ENCODE measurements around the gene ITGB7. TPM values are rescaled to one million over a fixed set of nuclear protein-coding genes. Genes with fewer than 3 reads are reported as not detected.
A peak's percentile ranks its signal among the peaks of the same experiment; 100 is the strongest.

The ITGB7 gene
- total RNA-seq, 2 experiments from 2014 or later: 500 to 503 TPM

DNA sequence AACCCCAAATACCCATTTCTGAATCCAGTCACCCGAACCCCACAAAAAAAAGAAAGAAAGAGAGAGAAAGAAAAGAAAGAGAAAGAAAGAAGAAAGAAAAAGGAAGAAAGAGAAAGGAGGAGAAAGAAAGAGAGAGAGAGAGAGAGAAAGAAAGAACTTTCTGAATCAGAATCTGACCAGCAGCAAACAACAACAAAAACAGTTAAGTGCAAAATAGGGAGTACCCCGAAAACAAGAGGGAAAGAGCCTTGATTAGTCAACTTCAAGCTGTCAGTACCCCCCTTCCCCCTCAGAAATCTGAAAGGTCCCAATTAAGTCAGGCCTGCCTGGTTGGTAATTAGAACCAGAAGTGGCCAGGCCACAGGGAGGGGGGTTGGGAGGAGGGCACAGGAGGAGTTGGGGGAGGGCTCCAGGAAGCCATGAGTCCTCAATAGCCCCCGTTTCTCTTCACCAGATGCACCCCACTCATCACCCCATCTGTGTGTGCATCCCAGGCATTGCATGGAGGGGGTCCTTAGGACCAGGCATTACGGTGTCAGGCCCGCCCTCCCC lies 15.2 kb upstream of the ITGB7 start:
- ATAC-seq: no peak
- Mint-ChIP-seq H3K9me3 (ENCODE audit: insufficient read depth) (no peaks in the 10 kb centered on the region), H3K27ac (peak overlapping the region; percentile 92), H3K27me3 (ENCODE audit: low read depth) (no peaks in the 10 kb centered on the region), H3K4me3 (peak overlapping the region; percentile 74), H3K4me1 (ENCODE audit: low read depth) (peaks cover 70% of the 10 kb centered on the region), H3K36me3 (ENCODE audit: low read depth) (peaks cover 28% of the 10 kb centered on the region)
- ChIA-PET CTCF (interaction anchor here (1.7 to 15.1 kb wide), 4 partner anchors 9 to 99 kb away, joined by 6 to 401 read pairs (median 10); partner anchors contain the start of genes AAAS and ESPL1), POLR2A (interaction anchor here (2.1 to 9.6 kb wide), 2 partner anchors 12 to 46 kb away, joined by 11 to 88 read pairs; partner anchors contain the start of gene ESPL1)
- DNase-seq: no peak

DNA sequence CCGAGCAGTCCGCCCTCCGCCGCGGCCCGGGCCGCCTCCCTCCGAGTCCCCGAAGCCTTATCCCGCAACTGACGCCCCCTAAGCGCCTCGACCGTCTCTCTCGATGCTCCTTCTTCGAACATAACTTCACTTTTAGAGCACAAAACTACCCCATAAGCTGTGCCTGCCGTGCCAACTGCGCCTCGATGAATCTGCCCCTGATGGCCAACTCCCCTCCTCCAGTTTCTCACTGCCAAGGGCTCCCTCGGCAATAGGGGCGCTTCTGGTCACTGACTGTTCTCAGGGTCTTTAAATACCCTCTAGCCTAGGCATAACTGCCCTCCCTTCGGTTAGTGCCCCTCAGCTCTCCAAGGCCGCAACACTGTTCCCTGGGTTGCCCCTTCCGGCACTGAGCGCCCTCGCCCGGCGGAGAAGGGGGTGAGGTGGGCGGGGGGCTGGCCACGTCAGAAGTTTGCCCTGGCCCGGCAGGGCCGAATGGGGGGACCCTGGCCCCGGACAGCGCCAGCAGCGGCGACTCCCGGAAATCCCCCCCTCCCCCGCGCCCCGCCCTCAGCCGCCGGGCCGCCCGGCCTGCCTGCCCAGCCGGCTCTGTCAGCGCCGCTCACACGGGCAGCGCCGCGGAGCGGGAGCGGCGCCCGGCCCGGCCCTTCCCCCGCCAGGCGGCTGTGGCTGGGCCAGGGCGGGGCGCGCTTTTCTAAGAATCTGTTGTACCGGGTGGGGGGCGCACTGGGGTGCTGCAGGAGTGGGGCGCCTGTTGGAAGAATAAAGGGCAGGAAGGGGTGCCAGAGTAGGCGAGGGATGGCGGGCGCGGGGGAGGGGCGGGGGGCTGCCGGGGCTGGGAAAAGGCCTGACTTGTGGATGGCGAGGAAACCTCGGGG lies 14.4 kb upstream of the ITGB7 start:
- peak overlapping the region; percentile 92 for H3K27ac Mint-ChIP-seq
- ChIA-PET CTCF (interaction anchor here (1.0 to 15.1 kb wide), 6 partner anchors 10 to 48 kb away, joined by 4 to 401 read pairs (median 14); partner anchors contain the start of genes ESPL1 and ITGB7), POLR2A (interaction anchor here (1.0 to 9.6 kb wide), 6 partner anchors 8 to 100 kb away, joined by 3 to 88 read pairs (median 9); partner anchors contain the start of genes AAAS, ESPL1 and ITGB7)
- peaks cover 30% of the 10 kb centered on the region for H3K36me3 Mint-ChIP-seq (ENCODE audit: low read depth)
- peak overlapping the region; percentile 97 for H3K4me3 Mint-ChIP-seq
- H3K4me1 Mint-ChIP-seq (ENCODE audit: low read depth): peaks cover 74% of the 10 kb centered on the region
- ATAC-seq (peak; percentile 28), DNase-seq (peak; percentile 62)
- H3K27me3 Mint-ChIP-seq (ENCODE audit: low read depth): no peaks in the 10 kb centered on the region
- no peaks in the 10 kb centered on the region for H3K9me3 Mint-ChIP-seq (ENCODE audit: insufficient read depth)

DNA sequence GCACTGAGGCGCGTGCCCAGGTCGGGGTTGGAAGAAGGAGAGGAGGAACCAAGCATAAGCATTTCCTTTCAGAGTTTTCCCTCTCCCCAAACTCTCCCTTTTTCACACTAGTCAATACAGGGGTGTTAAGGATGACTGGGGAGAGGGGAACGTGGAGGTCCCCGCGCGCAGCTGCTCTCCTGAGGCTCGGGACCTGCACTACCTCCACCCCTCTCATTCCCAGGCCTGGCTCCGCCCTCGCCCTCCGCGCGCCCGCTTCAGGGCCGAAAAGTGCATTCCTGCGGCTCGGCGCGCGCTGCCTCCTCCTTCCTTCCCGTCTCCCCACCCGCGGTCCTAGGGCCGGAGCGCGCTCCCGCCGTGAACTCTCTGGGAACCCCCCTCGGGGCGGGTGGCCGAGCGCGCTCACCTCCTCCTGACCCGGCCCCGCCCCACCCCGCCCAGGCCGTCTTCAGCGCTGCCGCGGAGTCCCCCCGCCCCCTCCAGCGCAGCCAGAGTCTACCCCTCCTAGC lies 13.7 kb upstream of the ITGB7 start:
- Mint-ChIP-seq H3K4me1 (ENCODE audit: low read depth) (peaks cover 78% of the 10 kb centered on the region), H3K4me3 (peak overlapping the region; percentile 97), H3K9me3 (ENCODE audit: insufficient read depth) (no peaks in the 10 kb centered on the region), H3K27ac (peak overlapping the region; percentile 90), H3K36me3 (ENCODE audit: low read depth) (peaks cover 37% of the 10 kb centered on the region), H3K27me3 (ENCODE audit: low read depth) (no peaks in the 10 kb centered on the region)
- ChIA-PET CTCF (interaction anchor here (0.7 to 15.1 kb wide), 12 partner anchors 9 to 100 kb away, joined by 4 to 401 read pairs (median 8); partner anchors contain the start of genes AAAS, ESPL1 and ITGB7), POLR2A (interaction anchor here (0.8 to 9.6 kb wide), 12 partner anchors 9 to 122 kb away, joined by 3 to 88 read pairs (median 6); partner anchors contain the start of genes AAAS, CSAD, ESPL1 and ITGB7)
- peak; percentile 91 for DNase-seq
- ATAC-seq: peak; percentile 68

DNA sequence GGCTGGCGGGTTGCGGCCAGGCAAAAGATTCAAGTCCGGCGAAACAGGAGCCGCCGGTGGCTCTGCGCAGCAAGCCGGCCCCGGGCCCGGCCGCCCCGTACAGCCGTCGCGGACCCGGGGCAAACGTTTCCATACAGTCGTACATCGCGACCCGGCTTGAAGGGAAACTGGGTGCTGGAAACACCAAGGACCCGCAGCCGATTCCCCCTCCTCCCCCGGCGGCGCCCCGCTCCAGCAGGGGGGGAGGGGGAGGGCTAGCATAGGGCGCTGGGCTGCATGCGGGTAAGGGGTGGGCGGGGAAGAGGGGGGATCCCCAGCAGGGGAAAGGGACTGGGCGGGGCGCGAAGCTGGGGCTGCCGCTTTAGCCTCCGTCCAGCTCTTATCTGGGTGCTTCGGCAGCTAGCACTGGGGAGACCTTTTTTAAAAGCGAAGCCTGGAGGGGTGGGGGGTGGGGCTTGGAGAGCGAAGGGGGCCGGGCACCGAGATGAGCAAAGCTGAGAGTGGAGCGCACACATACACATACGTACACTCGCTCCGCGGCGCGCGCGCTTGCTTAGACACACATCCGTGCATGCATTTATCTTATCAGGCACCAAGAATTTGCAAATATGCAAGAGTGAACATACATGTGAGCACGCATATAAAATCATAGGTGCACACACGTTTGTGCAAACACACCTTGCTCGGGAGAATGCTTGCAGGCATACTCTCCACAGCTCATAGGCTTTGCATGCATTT lies 13.1 kb upstream of the ITGB7 start:
- peak overlapping the region; percentile 97 for H3K4me3 Mint-ChIP-seq
- peaks cover 78% of the 10 kb centered on the region for H3K4me1 Mint-ChIP-seq (ENCODE audit: low read depth)
- peak overlapping the region; percentile 95 for H3K27ac Mint-ChIP-seq
- DNase-seq: peak; percentile 92
- no peaks in the 10 kb centered on the region for H3K9me3 Mint-ChIP-seq (ENCODE audit: insufficient read depth)
- peak; percentile 52 for ATAC-seq
- ChIA-PET CTCF (interaction anchor here (0.7 to 15.1 kb wide), 14 partner anchors 8 to 154 kb away, joined by 3 to 401 read pairs (median 6); partner anchors contain the start of genes AAAS, CSAD, ESPL1 and ITGB7), POLR2A (interaction anchor here (0.8 to 9.6 kb wide), 16 partner anchors 10 to 160 kb away, joined by 3 to 88 read pairs (median 5); partner anchors contain the start of genes AAAS, CSAD, ESPL1 and ITGB7)
- no peaks in the 10 kb centered on the region for H3K27me3 Mint-ChIP-seq (ENCODE audit: low read depth)
- peaks cover 39% of the 10 kb centered on the region for H3K36me3 Mint-ChIP-seq (ENCODE audit: low read depth)

DNA sequence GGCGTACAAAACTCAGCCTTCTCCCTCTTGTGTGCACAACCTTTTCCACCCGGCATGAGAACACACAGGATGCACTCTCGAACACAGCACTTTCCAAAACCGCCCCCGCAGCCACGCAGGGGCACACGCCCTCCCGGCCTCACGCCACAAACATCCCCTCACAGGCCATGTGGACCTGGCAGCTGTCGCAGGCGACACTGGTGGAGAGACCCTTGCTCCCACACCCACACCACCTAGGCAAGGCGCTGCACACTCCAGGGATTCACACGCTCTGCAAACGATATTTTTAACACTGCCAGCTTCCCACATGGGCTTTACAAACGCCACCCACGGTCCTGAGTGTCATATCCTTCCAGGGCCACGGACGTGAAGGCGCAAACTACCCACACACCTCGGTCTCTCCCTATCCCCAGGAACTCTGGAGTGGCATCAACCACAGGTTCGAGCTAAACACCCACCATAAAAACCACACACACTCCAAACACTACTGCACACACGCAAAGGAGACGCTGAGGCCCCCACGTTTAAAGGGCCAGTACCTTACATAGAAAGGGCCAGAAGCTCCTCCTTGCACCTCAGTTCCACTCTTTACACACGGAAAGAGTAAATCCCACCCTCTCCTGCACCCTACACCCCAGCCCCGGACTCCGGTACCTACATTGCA lies 12.4 kb upstream of the ITGB7 start:
- peak; percentile 22 for ATAC-seq
- H3K9me3 Mint-ChIP-seq (ENCODE audit: insufficient read depth): no peaks in the 10 kb centered on the region
- no peaks in the 10 kb centered on the region for H3K27me3 Mint-ChIP-seq (ENCODE audit: low read depth)
- peak; percentile 72 for DNase-seq
- POLR2A ChIA-PET: interaction anchor here (0.6 to 9.6 kb wide), 14 partner anchors 11 to 160 kb away, joined by 3 to 88 read pairs (median 5); partner anchors contain the start of genes CSAD, ESPL1, ITGB7 and PFDN5
- CTCF ChIA-PET: interaction anchor here (1.0 to 15.1 kb wide), 14 partner anchors 8 to 154 kb away, joined by 3 to 401 read pairs (median 6); partner anchors contain the start of genes AAAS, CSAD, ESPL1 and ITGB7
- H3K27ac Mint-ChIP-seq: peak overlapping the region; percentile 95
- peak overlapping the region; percentile 97 for H3K4me3 Mint-ChIP-seq
- peaks cover 78% of the 10 kb centered on the region for H3K4me1 Mint-ChIP-seq (ENCODE audit: low read depth)
- H3K36me3 Mint-ChIP-seq (ENCODE audit: low read depth): peaks cover 43% of the 10 kb centered on the region

DNA sequence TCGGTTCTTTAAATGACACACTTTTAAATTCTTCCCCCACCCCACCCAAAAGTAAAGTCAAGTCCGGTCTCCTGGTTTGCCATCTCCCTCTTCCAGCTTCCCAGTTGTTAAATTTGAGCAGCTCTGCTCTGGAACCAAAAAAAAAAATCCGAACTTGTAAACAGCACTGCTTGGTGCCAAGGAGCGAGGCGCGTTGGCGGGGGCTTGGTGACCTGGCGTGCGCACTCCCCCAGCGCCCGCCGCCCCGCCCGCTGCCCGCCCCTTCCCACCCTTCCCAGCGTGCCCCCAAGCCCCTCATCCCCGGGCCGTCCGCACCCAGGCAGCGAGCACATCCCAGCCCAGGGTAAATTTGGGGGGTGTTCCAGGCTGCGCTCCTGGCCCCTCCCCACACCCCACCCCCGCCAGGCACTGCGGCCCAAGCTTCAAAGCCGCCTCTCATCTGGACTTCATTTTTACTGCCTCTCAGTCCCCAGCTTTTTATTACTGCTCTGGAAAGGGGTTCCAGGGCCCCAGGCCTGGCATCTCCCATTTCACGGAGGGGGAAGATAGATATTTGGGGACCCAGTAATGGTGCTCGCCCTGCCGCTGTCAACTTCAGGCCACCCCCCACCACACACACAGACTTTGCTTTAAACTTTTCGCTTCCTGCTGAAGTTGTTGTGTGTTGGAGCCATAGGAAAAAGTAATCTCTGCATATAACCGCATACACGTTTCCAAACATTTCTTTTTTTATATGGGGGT lies 11.7 kb upstream of the ITGB7 start:
- H3K4me1 Mint-ChIP-seq (ENCODE audit: low read depth): peaks cover 78% of the 10 kb centered on the region

DNA sequence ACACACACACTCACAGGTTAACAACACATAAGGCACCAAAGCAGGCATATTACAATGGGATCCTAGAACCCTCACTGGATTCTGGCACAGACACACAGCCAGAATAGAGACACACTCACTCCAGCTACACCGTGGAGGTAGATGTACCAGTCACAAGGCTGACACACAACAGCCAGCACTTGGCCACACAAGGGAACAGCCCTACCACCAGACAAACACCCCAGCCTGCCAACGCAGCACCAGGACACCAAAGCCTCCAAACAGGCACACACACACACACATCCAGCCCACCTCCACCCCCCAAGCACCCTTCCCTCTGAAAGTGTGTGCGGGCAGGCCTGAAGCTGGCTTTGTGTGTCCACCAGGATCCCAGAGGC lies 10.9 kb upstream of the ITGB7 start:
- H3K36me3 Mint-ChIP-seq (ENCODE audit: low read depth): peaks cover 58% of the 10 kb centered on the region
- ATAC-seq: no peak
- no peak for DNase-seq
- H3K4me3 Mint-ChIP-seq: peak overlapping the region; percentile 97
- CTCF ChIA-PET: interaction anchor here (0.9 to 15.1 kb wide), 5 partner anchors 9 to 103 kb away, joined by 3 to 401 read pairs (median 22); partner anchors contain the start of genes AAAS, ESPL1 and ITGB7
- H3K27me3 Mint-ChIP-seq (ENCODE audit: low read depth): no peaks in the 10 kb centered on the region
- no peaks in the 10 kb centered on the region for H3K9me3 Mint-ChIP-seq (ENCODE audit: insufficient read depth)
- peaks cover 79% of the 10 kb centered on the region for H3K4me1 Mint-ChIP-seq (ENCODE audit: low read depth)
- POLR2A ChIA-PET: interaction anchor here (0.8 to 9.6 kb wide), 6 partner anchors 9 to 50 kb away, joined by 3 to 88 read pairs (median 4); partner anchors contain the start of genes ESPL1, ITGB7 and ZNF740
- peak overlapping the region; percentile 90 for H3K27ac Mint-ChIP-seq

More for the DNA sequence above, 11.7 kb upstream of the ITGB7 start:
- Mint-ChIP-seq H3K9me3 (ENCODE audit: insufficient read depth) (no peaks in the 10 kb centered on the region), H3K4me3 (peak overlapping the region; percentile 97), H3K27me3 (ENCODE audit: low read depth) (no peaks in the 10 kb centered on the region), H3K36me3 (ENCODE audit: low read depth) (peaks cover 50% of the 10 kb centered on the region), H3K27ac (peak overlapping the region; percentile 95)
- POLR2A ChIA-PET: interaction anchor here (1.0 to 9.6 kb wide), 6 partner anchors 10 to 105 kb away, joined by 3 to 88 read pairs (median 6); partner anchors contain the start of genes ESPL1, ITGB7 and ZNF740
- ATAC-seq: no peak
- DNase-seq: no peak
- CTCF ChIA-PET: interaction anchor here (0.9 to 15.1 kb wide), 10 partner anchors 10 to 126 kb away, joined by 3 to 401 read pairs (median 14); partner anchors contain the start of genes AAAS, ESPL1 and ITGB7

DNA sequence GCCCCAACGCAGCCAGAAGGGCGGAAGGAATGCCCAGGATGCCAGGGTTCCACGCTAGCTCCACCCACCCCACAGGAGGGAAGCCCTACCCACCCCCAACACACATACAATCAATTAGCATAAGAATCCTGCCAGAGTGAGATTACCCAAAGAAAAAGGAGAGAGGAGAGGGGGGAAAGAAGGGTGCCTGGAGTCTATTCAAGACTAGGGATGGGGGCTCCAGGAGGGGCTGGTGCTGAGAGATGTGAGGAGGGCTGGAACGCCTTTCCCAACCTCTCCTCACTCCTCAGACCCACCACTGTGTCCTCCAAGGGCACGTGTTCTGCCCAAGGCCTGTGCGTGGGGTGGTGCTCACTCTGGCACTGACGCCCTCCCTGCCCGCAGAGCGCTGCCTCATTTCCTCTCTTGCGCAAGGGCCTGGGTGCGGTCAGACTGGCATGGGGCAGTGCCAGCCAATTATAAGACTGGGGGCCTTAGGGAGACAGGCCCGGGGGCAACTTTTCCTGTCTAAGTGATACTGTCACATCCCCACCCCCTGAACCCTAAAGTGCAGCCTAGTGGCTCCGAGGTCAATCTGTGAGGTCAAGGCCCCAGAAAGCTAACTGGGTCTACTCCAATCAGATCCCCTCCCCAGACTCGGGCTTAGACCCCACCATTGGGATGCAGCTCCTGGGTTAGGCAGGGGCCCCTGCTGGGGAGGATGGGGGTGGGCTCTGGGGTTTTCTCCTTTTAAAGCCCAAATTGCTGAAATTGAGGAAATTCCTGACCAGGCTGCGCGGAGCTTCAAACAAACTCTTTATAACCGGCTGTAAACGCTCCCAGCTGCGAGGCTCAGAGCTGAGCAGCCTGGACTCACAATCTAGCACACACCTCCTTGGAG lies 10.2 kb upstream of the ITGB7 start:
- peak overlapping the region; percentile 90 for H3K27ac Mint-ChIP-seq
- ChIA-PET POLR2A (interaction anchor here (0.8 to 9.6 kb wide), 5 partner anchors 9 to 51 kb away, joined by 3 to 88 read pairs (median 5); partner anchors contain the start of genes ESPL1 and ITGB7), CTCF (interaction anchor here (0.9 to 15.1 kb wide), 10 partner anchors 8 to 152 kb away, joined by 3 to 401 read pairs (median 20); partner anchors contain the start of genes AAAS, ESPL1, ITGB7 and MYG1)
- no peaks in the 10 kb centered on the region for H3K27me3 Mint-ChIP-seq (ENCODE audit: low read depth)
- H3K36me3 Mint-ChIP-seq (ENCODE audit: low read depth): peaks cover 64% of the 10 kb centered on the region
- DNase-seq (peak; percentile 55), ATAC-seq (no peak)
- H3K4me3 Mint-ChIP-seq: peak overlapping the region; percentile 97
- peaks cover 76% of the 10 kb centered on the region for H3K4me1 Mint-ChIP-seq (ENCODE audit: low read depth)
- no peaks in the 10 kb centered on the region for H3K9me3 Mint-ChIP-seq (ENCODE audit: insufficient read depth)

DNA sequence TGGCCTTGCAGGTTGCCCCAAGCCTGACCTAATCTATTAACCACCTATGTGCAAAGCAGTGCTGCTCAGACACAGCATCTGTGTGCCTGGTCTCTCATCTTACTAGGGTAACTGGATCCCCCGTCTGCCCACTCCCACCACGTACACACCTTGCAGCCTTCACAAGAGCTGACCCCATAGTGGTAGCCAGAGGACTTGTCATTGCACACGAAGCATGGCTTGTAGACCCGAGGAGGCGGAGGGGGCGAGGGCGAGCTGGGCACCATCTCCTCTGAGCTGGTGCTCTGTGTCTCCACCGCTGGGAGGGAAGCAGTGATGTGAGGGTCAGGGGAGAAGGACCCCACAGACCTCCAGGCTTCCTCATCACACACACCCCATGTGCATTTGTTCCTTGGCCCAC lies 8.4 kb upstream of the ITGB7 start:
- CTCF ChIA-PET: interaction anchor here (1.0 to 15.1 kb wide), 9 partner anchors 14 to 107 kb away, joined by 3 to 401 read pairs (median 24); partner anchors contain the start of genes AAAS, ESPL1, MYG1 and PFDN5
- POLR2A ChIA-PET: interaction anchor here (1.1 to 9.6 kb wide), 4 partner anchors 7 to 77 kb away, joined by 3 to 88 read pairs (median 25); partner anchors contain the start of genes CSAD, ESPL1, ITGB7 and ZNF740
- H3K27ac Mint-ChIP-seq: peak overlapping the region; percentile 90

More for the DNA sequence above, 8.4 kb upstream of the ITGB7 start:
- Mint-ChIP-seq H3K9me3 (ENCODE audit: insufficient read depth) (no peaks in the 10 kb centered on the region), H3K27me3 (ENCODE audit: low read depth) (no peaks in the 10 kb centered on the region), H3K36me3 (ENCODE audit: low read depth) (peaks cover 80% of the 10 kb centered on the region), H3K4me1 (ENCODE audit: low read depth) (peaks cover 82% of the 10 kb centered on the region), H3K4me3 (no peak overlapping the region)
- ATAC-seq (no peak), DNase-seq (no peak)
